GM12872 (cell line): ENCODE measurements around the gene EEF1E1.

Experiments
- CTCF ChIP-seq: IDR thresholded peaks from 3 replicates; pipeline ENCODE4 v1.5.1; 2011; ENCODE audit warnings: low read depth, mild to moderate bottlenecking, low read length, moderate library complexity; ENCODE audit not compliant: insufficient read depth

Gene EEF1E1

GRCh38 chr6:8131265-8131897 lies 29.0 kb upstream of the EEF1E1 start:
- TF ChIP-seq CTCF: peak; percentile 49

GRCh38 chr6:8130399-8130798 lies 28.1 kb upstream of the EEF1E1 start:
- no peak for TF ChIP-seq CTCF

- no peak for TF ChIP-seq CTCF
Measured at GRCh38 chr6:8123236-8123635, 20.9 kb upstream of the EEF1E1 start.

- TF ChIP-seq CTCF: no peak
Measured at GRCh38 chr6:8114956-8115355, 12.6 kb upstream of the EEF1E1 start.

GRCh38 chr6:8113131-8113654 lies 10.8 kb upstream of the EEF1E1 start:
- TF ChIP-seq CTCF: no peak

- no peak for TF ChIP-seq CTCF
Measured at GRCh38 chr6:8110725-8111124, 8.4 kb upstream of the EEF1E1 start.

- TF ChIP-seq CTCF: no peak
Measured at GRCh38 chr6:8110117-8110721, 7.9 kb upstream of the EEF1E1 start.
